Effector CD4-positive, alpha-beta T cell (primary cell): Measurements from ENCODE around the gene PRKCZ.

ENCODE experiments used
- DNase-seq: peaks from one replicate; pipeline ENCODE4 v3.0.0-alpha.2; 2020

The PRKCZ gene

GRCh38 chr1:2232916-2233438, 182.8 kb downstream of the PRKCZ start:
- no peak for DNase-seq

DNA sequence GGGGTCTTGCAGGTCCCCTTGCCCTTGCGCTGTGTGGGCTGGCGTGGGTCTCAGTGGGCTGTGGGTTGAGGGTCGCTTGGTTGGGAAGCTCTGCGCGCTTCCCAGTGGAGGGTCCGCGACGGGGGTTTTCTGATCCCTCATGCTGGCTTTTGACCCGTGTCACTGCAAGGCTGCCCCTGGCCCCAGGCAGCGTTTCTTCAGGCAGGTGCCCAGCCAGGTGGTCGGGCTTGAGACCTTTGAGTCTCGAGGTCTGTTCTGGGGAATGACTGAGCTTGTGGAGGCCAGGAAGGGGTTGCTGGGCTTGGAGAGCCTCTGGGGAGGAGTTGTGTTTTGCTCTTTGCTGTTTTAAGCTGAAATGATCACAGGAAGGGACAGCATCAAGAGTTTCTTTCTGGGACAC, 183.3 kb downstream of the PRKCZ start:
- DNase-seq, result no peak

DNA sequence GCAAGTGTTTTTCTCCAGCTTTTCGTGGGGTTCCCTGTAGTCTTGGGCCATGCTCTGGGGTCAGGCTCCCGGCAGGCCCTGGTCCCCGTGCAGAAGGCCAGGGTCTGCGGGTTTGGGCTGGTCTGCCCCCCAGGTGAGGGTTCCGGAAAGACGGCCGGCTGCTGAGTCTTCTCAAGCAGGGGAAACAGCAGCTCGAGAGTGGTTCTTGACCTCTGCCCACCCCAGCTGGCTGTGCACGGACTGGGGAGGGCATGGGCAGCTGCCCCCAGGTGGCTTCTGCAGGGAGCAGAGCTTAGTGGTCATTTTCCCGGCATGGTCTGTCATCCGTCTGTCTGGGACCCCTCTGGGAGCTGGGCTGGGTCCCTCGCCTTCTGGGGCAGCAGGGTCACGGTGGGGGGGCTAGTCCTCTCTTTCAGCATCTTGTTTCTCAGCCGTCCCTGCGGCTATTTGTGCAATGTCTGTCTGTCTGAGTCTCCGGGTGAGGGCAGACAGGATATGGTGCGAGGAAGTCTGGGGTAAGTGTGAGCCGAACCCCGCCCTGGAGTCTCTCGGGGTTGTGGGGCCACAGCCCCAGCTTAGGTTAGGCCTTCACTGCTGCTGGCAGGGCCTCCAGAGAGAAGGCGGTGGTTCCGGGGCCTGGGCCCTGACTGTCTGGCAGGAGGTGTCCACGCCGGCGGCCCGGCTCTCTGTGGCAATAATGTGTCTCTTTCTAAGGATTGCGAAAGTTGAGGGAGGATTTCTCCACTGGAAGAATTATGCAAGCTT, 184.0 kb downstream of the PRKCZ start:
- DNase-seq, result peak; percentile 76

- DNase-seq, result no peak
These were observed 184.5 kb downstream of the PRKCZ start for GRCh38 chr1:2234762-2235113.
